ENCODE results near the gene SORL1. TPM values are rescaled to one million over a fixed set of nuclear protein-coding genes. Genes with fewer than 3 reads are reported as not detected.

Gene SORL1
- total and polyA plus RNA-seq, 2 of the 8 experiments (the other 6 are each of a cell fraction or from before 2014, with no cell fraction given), result 38.1 to 65.5 TPM

DNA sequence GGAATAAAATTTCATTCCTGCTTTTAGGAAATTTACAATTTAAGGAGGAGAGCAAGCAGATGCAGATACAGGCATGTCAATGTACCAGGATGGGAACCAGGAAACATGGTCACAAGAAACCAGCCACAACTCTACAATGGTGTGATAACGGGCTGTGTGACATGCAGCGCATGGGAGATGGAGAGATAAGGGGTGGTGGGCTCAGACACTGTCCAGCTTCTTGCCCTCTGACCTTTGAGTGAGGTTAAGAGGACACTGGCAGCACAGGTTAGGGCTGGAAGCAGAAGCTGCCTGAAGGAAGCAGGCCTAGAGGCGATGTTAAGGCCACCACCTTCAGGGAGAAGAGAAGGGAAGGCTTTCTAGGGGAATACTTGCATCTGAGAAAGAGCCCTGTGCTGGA is 3.0 kb downstream of the SORL1 start:
- H3K79me1 ChIP-seq (ENCODE audit: low read depth, low read length), result peaks cover 13% of the 10 kb centered on the region
- H3K4ac ChIP-seq (replicated peaks; ENCODE audit: insufficient read length, low read depth, low read length), result no peak overlapping the region
- ChIA-PET POLR2A (ENCODE audit: partially characterized antibody) (interaction anchor here (0.6 to 3.4 kb wide), 2 partner anchors 11 to 1171 kb away, joined by 5 to 16 read pairs; no protein-coding TSS in a partner anchor), CTCF (ENCODE audit: partially characterized antibody) (no interaction called here)
- H2BK15ac ChIP-seq (ENCODE audit: low read length), result no peak overlapping the region
- H4K20me1 ChIP-seq (replicated peaks in 1 of 2; ENCODE audit: control insufficient read depth in 1 of 2, insufficient read depth in 2 of 2, low read length in 2 of 2), result peaks cover 0 to 2% of the 10 kb centered on the region in 2 experiments
- H2BK120ac ChIP-seq (replicated peaks; ENCODE audit: low read depth, low read length), result no peak overlapping the region
- H3K56ac ChIP-seq (replicated peaks; ENCODE audit: insufficient read length, low read depth, low read length), result no peak overlapping the region
- no peaks in the 10 kb centered on the region; a peak in 1 of 8 replicates for H3K36me3 ChIP-seq (ENCODE audit: control insufficient read depth in 2 of 4, insufficient read depth in 4 of 4, low read length in 3 of 4)
- H3K23me2 ChIP-seq (ENCODE audit: low read depth, low read length), result peaks cover 10% of the 10 kb centered on the region
- WGBS, 2 experiments (ENCODE audit: extremely low coverage in 1 of 2, insufficient coverage in 1 of 2, insufficient read length in 1 of 2, insufficient replicate concordance in 2 of 2, low coverage in 1 of 2, low lambda C conversion rate in 2 of 2, missing lambda C conversion rate in 1 of 2), result 85% methylated on average over 3 of the region's 3 CpGs; no CpG with 5 or more reads in 1 of the 2 experiments
- no peak for DNase-seq (ENCODE audit: low read depth in 1 of 2, low spot score in 2 of 2)
- no peak for FAIRE-seq
- no peak overlapping the region for H3K18ac ChIP-seq (ENCODE audit: extremely low read depth, low read length)
- no peak overlapping the region for H3K14ac ChIP-seq (ENCODE audit: insufficient read length)
- H3K4me1 ChIP-seq (replicated peaks in 1 of 4; ENCODE audit: control insufficient read depth in 3 of 4, insufficient read depth in 4 of 4, low read length in 3 of 4), result peaks cover 16 to 33% (median 21%) of the 10 kb centered on the region in 4 experiments
- no peak overlapping the region for H3K4me3 ChIP-seq (ENCODE audit: extremely low read depth in 1 of 4, insufficient read depth in 2 of 4, low read depth in 3 of 4, low read length in 4 of 4)
- no peak overlapping the region for H4K91ac ChIP-seq (replicated peaks; ENCODE audit: insufficient read length, low read length)
- peaks cover 0 to 3% (median 1%) of the 10 kb centered on the region in 4 experiments; a peak in 4 of 7 replicates for H3K27me3 ChIP-seq (replicated peaks in 1 of 4; ENCODE audit: control insufficient read depth in 3 of 4, extremely low read depth in 1 of 4, insufficient read depth in 3 of 4, low read length in 3 of 4)
- H2AFZ ChIP-seq (ENCODE audit: low read length), result no peak overlapping the region
- H4K8ac ChIP-seq (ENCODE audit: extremely low read depth, insufficient read depth, low read length), result no peak overlapping the region
- H3K9me3 ChIP-seq (ENCODE audit: insufficient read depth in 2 of 2, low read depth in 1 of 2, low read length in 1 of 2), result no peaks in the 10 kb centered on the region
- peak overlapping the region; percentile 80; the same call in 1 of the 2 replicates for H2BK5ac ChIP-seq (ENCODE audit: low read depth, low read length)
- no peak overlapping the region for H3K4me2 ChIP-seq (ENCODE audit: insufficient read depth in 1 of 2, low read depth in 2 of 2, low read length in 2 of 2)
- H2AK5ac ChIP-seq (ENCODE audit: low read depth, low read length), result peak overlapping the region; percentile 24; the same call in 1 of the 2 replicates
- peaks cover 24 to 76% of the 10 kb centered on the region in 2 experiments for H3K79me2 ChIP-seq (ENCODE audit: control insufficient read depth in 1 of 2, insufficient read depth in 2 of 2, low read length in 2 of 2)
- no peak overlapping the region; the same call in 1 of the 2 replicates for H2BK20ac ChIP-seq (ENCODE audit: low read length)
- TF ChIP-seq BRCA1 (IDR thresholded peaks at IDR 0.05; ENCODE audit: low read depth, low read length) (no peak), KDM1A (IDR thresholded peaks at IDR 0.05; ENCODE audit: borderline replicate concordance, low read length) (no peak), TEAD4 (IDR thresholded peaks at IDR 0.05; ENCODE audit: low read depth, low read length) (no peak), FOSL1 (IDR thresholded peaks at IDR 0.05; ENCODE audit: insufficient read depth, low read depth, low read length) (no peak), EGR1 (IDR thresholded peaks at IDR 0.05; ENCODE audit: borderline replicate concordance, low read depth, low read length) (no peak), CHD2 (IDR thresholded peaks at IDR 0.05; ENCODE audit: low read length) (no peak), NRF1 (IDR thresholded peaks at IDR 0.05; ENCODE audit: low read depth, low read length) (no peak), RFX5 (IDR thresholded peaks at IDR 0.05; ENCODE audit: borderline replicate concordance, low read depth, low read length) (no peak), GTF2F1 (IDR thresholded peaks at IDR 0.05; ENCODE audit: borderline replicate concordance, low read depth, low read length) (no peak), POLR2AphosphoS5 (IDR thresholded peaks at IDR 0.05; ENCODE audit: low read depth, low read length) (no peak)
- TF ChIP-seq, protein P1, sequence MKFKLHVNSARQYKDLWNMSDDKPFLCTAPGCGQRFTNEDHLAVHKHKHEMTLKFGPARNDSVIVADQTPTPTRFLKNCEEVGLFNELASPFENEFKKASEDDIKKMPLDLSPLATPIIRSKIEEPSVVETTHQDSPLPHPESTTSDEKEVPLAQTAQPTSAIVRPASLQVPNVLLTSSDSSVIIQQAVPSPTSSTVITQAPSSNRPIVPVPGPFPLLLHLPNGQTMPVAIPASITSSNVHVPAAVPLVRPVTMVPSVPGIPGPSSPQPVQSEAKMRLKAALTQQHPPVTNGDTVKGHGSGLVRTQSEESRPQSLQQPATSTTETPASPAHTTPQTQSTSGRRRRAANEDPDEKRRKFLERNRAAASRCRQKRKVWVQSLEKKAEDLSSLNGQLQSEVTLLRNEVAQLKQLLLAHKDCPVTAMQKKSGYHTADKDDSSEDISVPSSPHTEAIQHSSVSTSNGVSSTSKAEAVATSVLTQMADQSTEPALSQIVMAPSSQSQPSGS (IDR thresholded peaks at IDR 0.05; ENCODE audit: low read length), result no peak
- no peak overlapping the region for H2BK12ac ChIP-seq (ENCODE audit: low read depth, low read length)
- no peak overlapping the region for H3K9ac ChIP-seq (replicated peaks in 1 of 4; ENCODE audit: extremely low read depth in 1 of 4, low read depth in 3 of 4, low read length in 3 of 4)
- no peak overlapping the region for H4K5ac ChIP-seq (ENCODE audit: insufficient read length, low read depth, low read length)
- no peak overlapping the region for H3K23ac ChIP-seq (ENCODE audit: insufficient read length)
- no peak overlapping the region for H3K27ac ChIP-seq (ENCODE audit: low read depth, low read length)

Measured in H1 (cell line).